ENCODE data around the gene TCEAL2.

DNA sequence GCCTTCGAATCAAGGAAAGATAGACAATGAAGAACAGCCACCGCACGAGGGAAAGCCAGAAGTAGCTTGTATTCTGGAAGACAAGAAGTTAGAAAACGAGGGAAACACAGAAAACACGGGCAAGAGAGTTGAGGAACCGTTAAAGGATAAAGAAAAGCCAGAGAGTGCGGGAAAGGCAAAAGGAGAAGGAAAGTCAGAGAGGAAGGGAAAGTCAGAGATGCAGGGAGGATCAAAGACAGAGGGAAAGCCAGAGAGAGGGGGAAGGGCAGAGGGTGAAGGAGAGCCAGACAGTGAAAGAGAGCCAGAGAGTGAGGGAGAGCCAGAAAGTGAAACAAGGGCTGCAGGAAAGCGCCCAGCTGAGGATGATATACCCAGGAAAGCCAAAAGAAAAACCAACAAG, 1.4 kb downstream of the TCEAL2 start:
- TF ChIP-seq EP300 (IDR thresholded peaks at IDR 0.05) (no peak), CTCF (IDR thresholded peaks at IDR 0.05) (no peak), MYC (IDR thresholded peaks at IDR 0.05; ENCODE audit: borderline replicate concordance, low read length) (no peak), CHD4 (IDR thresholded peaks at IDR 0.05; ENCODE audit: borderline replicate concordance) (no peak), POLR2A (IDR thresholded peaks at IDR 0.05; ENCODE audit: low read length) (no peak), BHLHE40 (IDR thresholded peaks at IDR 0.05; ENCODE audit: low read depth, low read length) (no peak), SREBF2 (IDR thresholded peaks at IDR 0.05) (no peak), JUNB (IDR thresholded peaks at IDR 0.05) (no peak), EHMT2 (IDR thresholded peaks at IDR 0.05; ENCODE audit: low read depth) (no peak), PBX3 (IDR thresholded peaks at IDR 0.05) (no peak)
- TF ChIP-seq, protein P1, sequence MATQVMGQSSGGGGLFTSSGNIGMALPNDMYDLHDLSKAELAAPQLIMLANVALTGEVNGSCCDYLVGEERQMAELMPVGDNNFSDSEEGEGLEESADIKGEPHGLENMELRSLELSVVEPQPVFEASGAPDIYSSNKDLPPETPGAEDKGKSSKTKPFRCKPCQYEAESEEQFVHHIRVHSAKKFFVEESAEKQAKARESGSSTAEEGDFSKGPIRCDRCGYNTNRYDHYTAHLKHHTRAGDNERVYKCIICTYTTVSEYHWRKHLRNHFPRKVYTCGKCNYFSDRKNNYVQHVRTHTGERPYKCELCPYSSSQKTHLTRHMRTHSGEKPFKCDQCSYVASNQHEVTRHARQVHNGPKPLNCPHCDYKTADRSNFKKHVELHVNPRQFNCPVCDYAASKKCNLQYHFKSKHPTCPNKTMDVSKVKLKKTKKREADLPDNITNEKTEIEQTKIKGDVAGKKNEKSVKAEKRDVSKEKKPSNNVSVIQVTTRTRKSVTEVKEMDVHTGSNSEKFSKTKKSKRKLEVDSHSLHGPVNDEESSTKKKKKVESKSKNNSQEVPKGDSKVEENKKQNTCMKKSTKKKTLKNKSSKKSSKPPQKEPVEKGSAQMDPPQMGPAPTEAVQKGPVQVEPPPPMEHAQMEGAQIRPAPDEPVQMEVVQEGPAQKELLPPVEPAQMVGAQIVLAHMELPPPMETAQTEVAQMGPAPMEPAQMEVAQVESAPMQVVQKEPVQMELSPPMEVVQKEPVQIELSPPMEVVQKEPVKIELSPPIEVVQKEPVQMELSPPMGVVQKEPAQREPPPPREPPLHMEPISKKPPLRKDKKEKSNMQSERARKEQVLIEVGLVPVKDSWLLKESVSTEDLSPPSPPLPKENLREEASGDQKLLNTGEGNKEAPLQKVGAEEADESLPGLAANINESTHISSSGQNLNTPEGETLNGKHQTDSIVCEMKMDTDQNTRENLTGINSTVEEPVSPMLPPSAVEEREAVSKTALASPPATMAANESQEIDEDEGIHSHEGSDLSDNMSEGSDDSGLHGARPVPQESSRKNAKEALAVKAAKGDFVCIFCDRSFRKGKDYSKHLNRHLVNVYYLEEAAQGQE (IDR thresholded peaks at IDR 0.05): no peak
